Epithelial cell of esophagus (primary cell): ENCODE data around the gene ADO.

ENCODE experiments used
- DNase-seq: peaks from one replicate; pipeline ENCODE4 v3.0.0; 2010; ENCODE audit warnings: low read depth
- H3K4me3 ChIP-seq: 2 replicates; pipeline ENCODE4 v1.5.1; 2011; ENCODE audit warnings: mild to moderate bottlenecking, low read length, control low read depth
- TF ChIP-seq, protein P1 (sequence below): IDR thresholded peaks from 2 replicates; pipeline ENCODE4 v1.5.1; 2011; ENCODE audit warnings: low read depth, mild to moderate bottlenecking, low read length, control low read depth, inconsistent platforms; ENCODE audit not compliant: insufficient read depth; ENCODE audit errors: missing control alignments

ADO gene

DNA sequence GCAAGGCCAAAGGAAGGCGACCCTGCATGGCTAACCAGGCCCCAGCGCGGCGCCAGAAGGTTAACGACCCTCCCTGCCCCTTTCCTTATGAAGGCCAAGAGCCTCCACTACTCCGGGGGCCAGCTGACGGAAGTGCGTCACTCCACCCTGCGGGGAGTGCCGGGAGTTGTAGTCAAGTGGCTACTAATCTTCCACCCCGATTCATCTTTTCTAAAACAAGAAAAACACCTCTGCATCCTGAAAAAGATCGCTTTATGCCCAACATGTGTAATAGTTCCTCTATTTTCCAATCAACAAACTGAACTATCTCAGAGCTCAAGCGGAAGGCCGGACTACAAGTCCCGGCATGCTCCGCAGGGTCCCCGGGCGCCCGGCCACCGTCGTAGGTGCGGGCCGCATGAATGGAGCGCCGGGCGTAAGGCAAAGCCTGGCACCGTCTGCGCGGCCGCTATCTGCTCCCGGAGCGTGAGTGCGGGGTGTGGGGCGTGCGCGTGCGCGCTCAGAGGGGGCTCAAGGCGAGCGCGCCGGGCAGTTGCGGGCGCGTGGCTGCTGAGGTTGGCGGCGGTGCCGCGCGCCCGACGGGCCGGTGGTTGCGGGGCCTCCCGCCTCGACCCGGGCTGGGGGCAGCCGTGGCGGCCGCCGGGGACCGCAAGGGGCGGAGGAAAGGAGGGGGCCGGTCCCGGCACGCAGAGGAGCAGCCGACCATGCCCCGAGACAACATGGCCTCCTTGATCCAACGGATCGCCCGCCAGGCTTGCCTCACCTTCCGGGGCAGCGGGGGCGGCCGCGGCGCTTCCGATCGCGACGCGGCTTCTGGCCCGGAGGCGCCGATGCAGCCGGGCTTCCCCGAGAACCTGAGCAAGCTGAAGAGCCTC, at the start of gene ADO:
Gene ADO, plus strand, starts transcription at position 365 of the 875 bp plus-strand sequence. Its CDS starts 340 bp downstream, at position 705.
- peak within 1 kb of the TSS; percentile 75 for H3K4me3 ChIP-seq
- peak; percentile 87 for DNase-seq
- TF ChIP-seq, protein P1, sequence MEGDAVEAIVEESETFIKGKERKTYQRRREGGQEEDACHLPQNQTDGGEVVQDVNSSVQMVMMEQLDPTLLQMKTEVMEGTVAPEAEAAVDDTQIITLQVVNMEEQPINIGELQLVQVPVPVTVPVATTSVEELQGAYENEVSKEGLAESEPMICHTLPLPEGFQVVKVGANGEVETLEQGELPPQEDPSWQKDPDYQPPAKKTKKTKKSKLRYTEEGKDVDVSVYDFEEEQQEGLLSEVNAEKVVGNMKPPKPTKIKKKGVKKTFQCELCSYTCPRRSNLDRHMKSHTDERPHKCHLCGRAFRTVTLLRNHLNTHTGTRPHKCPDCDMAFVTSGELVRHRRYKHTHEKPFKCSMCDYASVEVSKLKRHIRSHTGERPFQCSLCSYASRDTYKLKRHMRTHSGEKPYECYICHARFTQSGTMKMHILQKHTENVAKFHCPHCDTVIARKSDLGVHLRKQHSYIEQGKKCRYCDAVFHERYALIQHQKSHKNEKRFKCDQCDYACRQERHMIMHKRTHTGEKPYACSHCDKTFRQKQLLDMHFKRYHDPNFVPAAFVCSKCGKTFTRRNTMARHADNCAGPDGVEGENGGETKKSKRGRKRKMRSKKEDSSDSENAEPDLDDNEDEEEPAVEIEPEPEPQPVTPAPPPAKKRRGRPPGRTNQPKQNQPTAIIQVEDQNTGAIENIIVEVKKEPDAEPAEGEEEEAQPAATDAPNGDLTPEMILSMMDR = no peak

DNA sequence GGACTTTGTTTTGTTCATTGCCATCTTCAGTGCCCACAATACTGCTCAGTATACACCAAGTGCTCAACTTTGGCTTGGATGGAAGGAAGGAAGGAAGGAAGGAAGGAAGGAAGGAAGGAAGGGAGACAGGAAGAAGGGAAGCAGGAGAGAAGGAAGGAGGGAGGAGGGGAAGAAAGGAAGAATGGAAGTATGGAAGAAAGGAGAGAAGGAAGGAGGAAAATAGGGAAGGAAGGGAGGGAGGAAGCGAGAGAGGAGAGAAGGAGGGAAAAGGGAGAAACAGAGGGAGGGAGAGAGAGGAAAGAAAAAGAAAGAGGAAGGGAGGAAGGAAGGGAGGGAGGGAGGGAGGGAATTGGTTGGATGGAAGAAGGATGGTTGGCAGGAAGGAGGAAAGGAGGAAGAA, 49.6 kb upstream of the ADO start:
- TF ChIP-seq, protein P1 = no peak
- no peak overlapping the region for H3K4me3 ChIP-seq
- DNase-seq = no peak

DNA sequence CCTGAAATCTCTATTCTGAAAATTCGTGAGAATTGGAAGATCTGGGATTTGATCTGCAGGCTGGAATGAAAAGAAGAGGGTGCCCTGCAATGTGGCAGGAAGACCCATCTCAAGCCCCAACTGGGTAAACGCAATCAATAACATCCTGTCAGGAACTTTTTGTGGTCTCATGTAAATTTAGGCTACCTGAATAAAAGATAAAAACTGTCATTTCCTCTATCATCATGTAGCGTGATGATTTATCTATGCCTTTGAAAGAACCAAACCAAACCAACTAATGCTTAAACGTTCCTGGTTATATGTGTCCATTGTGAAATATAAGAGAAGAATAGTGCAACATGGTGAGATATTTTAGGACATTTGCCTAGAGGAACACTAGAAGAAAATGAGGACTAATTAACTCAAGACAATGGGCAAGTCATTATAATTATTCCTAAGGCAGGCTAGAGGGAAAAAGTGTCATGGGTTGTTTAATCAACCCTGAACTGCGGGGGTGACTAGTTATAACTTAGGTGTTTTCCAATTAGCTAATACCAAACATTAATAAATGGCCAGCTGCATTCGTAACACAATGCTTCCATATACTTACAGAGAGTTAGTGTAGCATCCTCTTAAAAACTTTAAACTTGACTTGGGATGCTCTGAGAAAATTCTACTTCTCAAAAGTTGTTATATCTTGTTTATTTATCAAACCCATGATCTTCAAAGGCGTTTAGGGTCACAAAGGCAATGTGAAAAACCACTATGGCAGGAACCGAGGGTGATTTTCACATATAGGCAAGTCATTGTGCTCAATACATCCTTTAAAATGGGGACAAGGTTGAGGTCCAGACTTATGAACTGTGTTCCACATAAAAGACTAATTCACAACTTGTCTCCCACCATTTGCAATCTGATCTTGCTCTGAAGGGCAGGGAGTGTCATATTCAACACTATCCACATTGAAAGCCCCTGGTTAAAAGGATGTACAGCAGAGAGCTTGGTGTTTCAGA, 48.6 kb upstream of the ADO start:
- no peak for DNase-seq
- H3K4me3 ChIP-seq = no peak overlapping the region
- TF ChIP-seq, protein P1 = no peak

DNA sequence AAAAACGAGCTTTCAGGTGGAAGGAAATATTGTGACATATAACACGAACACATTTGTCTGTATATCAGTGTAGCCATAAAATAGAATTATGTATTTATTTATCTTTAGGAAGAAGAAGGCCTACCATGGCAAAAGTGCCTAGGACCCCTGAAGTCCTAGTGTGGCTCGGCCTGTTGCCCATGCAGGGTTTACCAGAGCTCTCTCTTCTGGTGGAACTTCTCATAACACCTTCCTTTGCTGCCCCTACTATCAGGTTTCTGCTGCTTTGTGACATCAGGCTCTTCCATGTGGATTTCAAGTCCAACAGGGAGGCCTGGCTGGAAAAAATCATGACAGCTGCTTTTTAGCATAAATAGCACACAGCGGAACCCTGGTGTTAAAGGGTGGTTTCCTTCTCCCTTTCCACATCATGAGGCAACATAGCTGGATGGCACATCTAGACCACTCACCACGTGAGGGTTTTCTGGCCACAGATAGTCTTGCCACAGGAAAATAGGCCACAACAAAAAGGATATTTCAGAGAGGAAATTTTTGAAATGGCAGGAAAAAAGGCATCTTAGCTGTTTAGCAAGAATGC, 44.8 kb upstream of the ADO start:
- TF ChIP-seq, protein P1 = no peak
- H3K4me3 ChIP-seq = no peak overlapping the region
- DNase-seq = no peak

DNA sequence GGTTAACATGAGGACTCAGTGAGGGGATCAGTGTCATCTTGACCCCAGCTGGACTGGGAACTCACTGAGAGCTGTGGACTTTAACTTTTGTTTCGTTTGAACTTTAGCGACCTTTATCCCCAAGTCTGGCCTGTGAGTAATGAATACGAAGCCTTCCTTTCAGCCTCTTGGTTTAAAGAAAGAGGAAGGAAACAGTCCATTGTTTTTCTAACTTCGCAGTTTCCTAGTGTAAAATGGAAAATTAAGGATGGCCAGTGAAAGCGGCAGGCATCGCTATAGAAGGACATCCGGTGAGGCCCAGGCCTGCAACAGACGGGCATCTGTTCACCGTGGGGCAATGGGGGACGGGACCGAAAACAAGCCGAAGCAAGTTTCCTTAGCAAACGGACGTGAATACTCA, 44.1 kb upstream of the ADO start:
- DNase-seq = no peak
- no peak overlapping the region for H3K4me3 ChIP-seq
- TF ChIP-seq, protein P1 = no peak

DNA sequence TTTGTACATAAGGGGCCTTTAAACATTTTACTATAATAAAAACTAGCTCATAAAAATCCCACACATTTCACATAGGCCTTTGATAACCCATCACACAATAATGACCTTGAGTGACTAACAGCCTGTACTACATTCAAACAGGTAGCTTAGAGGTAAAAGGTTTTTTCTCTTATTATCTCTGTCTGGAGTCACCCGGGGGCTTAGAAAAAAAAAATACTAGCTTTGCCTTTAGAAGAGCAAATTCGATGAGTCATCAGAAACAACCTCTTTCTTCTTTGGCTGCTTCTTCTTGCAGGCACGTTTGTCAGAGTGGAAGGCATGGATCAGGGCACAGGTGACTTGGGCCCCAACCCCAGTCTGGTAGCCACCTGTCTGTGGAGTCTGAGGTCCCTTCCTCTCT, 43.4 kb upstream of the ADO start:
- DNase-seq = no peak

More for the DNA sequence above, 43.4 kb upstream of the ADO start:
- TF ChIP-seq, protein P1 = no peak
- no peak overlapping the region for H3K4me3 ChIP-seq
